HEK293T (cell line): Measurements from ENCODE around the gene PLPP4.

Experiments used
- ARNT ChIP-seq: fragments of 450-650 bp; IDR thresholded peaks from 2 replicates; pipeline ENCODE4 v1.6.1; 2017; ENCODE audit warnings: mild to moderate bottlenecking
- FOXK2 ChIP-seq: fragments of 450-650 bp; IDR thresholded peaks from 2 replicates; pipeline ENCODE4 v1.6.1; 2016; ENCODE audit warnings: mild to moderate bottlenecking
- FOXM1 ChIP-seq: fragments of 450-650 bp; IDR thresholded peaks from 2 replicates; pipeline ENCODE4 v1.6.1; 2017; ENCODE audit warnings: mild to moderate bottlenecking, borderline replicate concordance
- L3MBTL2 ChIP-seq: fragments of 450-650 bp; conservative IDR thresholded peaks from 2 replicates; pipeline ENCODE4 v1.6.1; 2016; ENCODE audit warnings: mild to moderate bottlenecking
- LEF1 ChIP-seq: fragments of 450-650 bp; IDR thresholded peaks from 2 replicates; pipeline ENCODE4 v1.6.1; 2017; ENCODE audit warnings: mild to moderate bottlenecking, borderline replicate concordance
- PKNOX1 ChIP-seq: fragments of 450-650 bp; IDR thresholded peaks from 2 replicates; pipeline ENCODE4 v1.6.1; 2016
- SP1 ChIP-seq: fragments of 450-650 bp; IDR thresholded peaks from 2 replicates; pipeline ENCODE4 v1.6.1; 2017
- SUZ12 ChIP-seq: fragments of 450-650 bp; IDR thresholded peaks from 2 replicates; pipeline ENCODE4 v1.6.1; 2016; ENCODE audit warnings: mild to moderate bottlenecking

GRCh38 chr10:120478386-120478785 lies 21.4 kb downstream of the PLPP4 start:
- TF ChIP-seq FOXK2 (no peak), ARNT (no peak), SP1 (no peak), PKNOX1 (no peak), L3MBTL2 (no peak), LEF1 (no peak), SUZ12 (no peak), FOXM1 (no peak)
